WERI-Rb-1 (cell line): ENCODE results near the gene HUNK.

ENCODE experiments used
- DNase-seq: peaks from one replicate; pipeline ENCODE4 v3.0.0-alpha.2; 2020
- H3K27ac ChIP-seq: fragments of 250-450 bp; sonication (Bioruptor Pico); 2 replicates; pipeline ENCODE4 v1.5.1; 2020; ENCODE audit warnings: mild to moderate bottlenecking, moderate library complexity
- H3K27me3 ChIP-seq: fragments of 250-450 bp; sonication (Bioruptor Pico); 2 replicates; pipeline ENCODE4 v1.5.1; 2021; ENCODE audit warnings: mild to moderate bottlenecking, low read depth, moderate library complexity; ENCODE audit not compliant: insufficient read depth, severe bottlenecking
- H3K36me3 ChIP-seq: fragments of 250-450 bp; sonication (Bioruptor Pico); 2 replicates; pipeline ENCODE4 v1.5.1; 2020; ENCODE audit warnings: mild to moderate bottlenecking, moderate library complexity
- H3K4me3 ChIP-seq: 2 replicates; pipeline ENCODE4 v1.5.1; 2011; ENCODE audit warnings: low read depth, mild to moderate bottlenecking, control low read depth, low read length
- H3K9me3 ChIP-seq: fragments of 250-450 bp; sonication (Bioruptor Pico); 2 replicates; pipeline ENCODE4 v1.5.1; 2021; ENCODE audit warnings: mild to moderate bottlenecking, moderate library complexity; ENCODE audit not compliant: severe bottlenecking
- CTCF ChIP-seq: IDR thresholded peaks from 2 replicates; pipeline ENCODE4 v1.5.1; 2011; ENCODE audit warnings: low read depth, mild to moderate bottlenecking, control low read depth, inconsistent platforms, low read length

The HUNK gene

GRCh38 chr21:31967334-31967733 lies 94.5 kb downstream of the HUNK start:
- no peak for TF ChIP-seq CTCF
- H3K9me3 ChIP-seq = no peaks in the 10 kb centered on the region
- H3K4me3 ChIP-seq = no peak overlapping the region
- no peaks in the 10 kb centered on the region for H3K27me3 ChIP-seq
- peaks cover 18% of the 10 kb centered on the region for H3K36me3 ChIP-seq
- H3K27ac ChIP-seq = no peak overlapping the region
- DNase-seq = no peak

- no peak overlapping the region for H3K27ac ChIP-seq
- DNase-seq = no peak
- peaks cover 49% of the 10 kb centered on the region for H3K36me3 ChIP-seq
- TF ChIP-seq CTCF = no peak
- no peaks in the 10 kb centered on the region for H3K27me3 ChIP-seq
- no peak overlapping the region for H3K4me3 ChIP-seq
- no peaks in the 10 kb centered on the region for H3K9me3 ChIP-seq
Observed at GRCh38 chr21:31972622-31973021, 99.8 kb downstream of the HUNK start.

GRCh38 chr21:31973402-31973944 lies 100.7 kb downstream of the HUNK start:
- H3K36me3 ChIP-seq = peaks cover 51% of the 10 kb centered on the region
- H3K4me3 ChIP-seq = no peak overlapping the region
- H3K27me3 ChIP-seq = no peaks in the 10 kb centered on the region

GRCh38 chr21:31974454-31974985 lies 101.7 kb downstream of the HUNK start:
- H3K36me3 ChIP-seq = peaks cover 51% of the 10 kb centered on the region
- H3K9me3 ChIP-seq = no peaks in the 10 kb centered on the region
- no peak for TF ChIP-seq CTCF
- no peaks in the 10 kb centered on the region for H3K27me3 ChIP-seq
- no peak for DNase-seq
- no peak overlapping the region for H3K27ac ChIP-seq
- H3K4me3 ChIP-seq = no peak overlapping the region

More at GRCh38 chr21:31973402-31973944, 100.7 kb downstream of the HUNK start:
- Histone ChIP-seq H3K9me3 (no peaks in the 10 kb centered on the region), H3K27ac (no peak overlapping the region)
- TF ChIP-seq CTCF = no peak
- no peak for DNase-seq

GRCh38 chr21:31975491-31975890 lies 102.7 kb downstream of the HUNK start:
- H3K36me3 ChIP-seq = peaks cover 45% of the 10 kb centered on the region
- TF ChIP-seq CTCF = no peak

GRCh38 chr21:31977816-31978215 lies 105.0 kb downstream of the HUNK start:
- peak; percentile 78 for DNase-seq
- Histone ChIP-seq H3K27ac (peak overlapping the region; percentile 4; the same call in 1 of the 2 replicates), H3K36me3 (peaks cover 42% of the 10 kb centered on the region), H3K27me3 (no peaks in the 10 kb centered on the region), H3K4me3 (no peak overlapping the region), H3K9me3 (no peaks in the 10 kb centered on the region)
- no peak for TF ChIP-seq CTCF

More at GRCh38 chr21:31975491-31975890, 102.7 kb downstream of the HUNK start:
- no peak overlapping the region for H3K4me3 ChIP-seq
- no peaks in the 10 kb centered on the region for H3K27me3 ChIP-seq
- H3K27ac ChIP-seq = no peak overlapping the region
- no peak for DNase-seq
- no peaks in the 10 kb centered on the region for H3K9me3 ChIP-seq
